Gastroesophageal sphincter (tissue), 4 donors: ENCODE measurements around the gene USPL1. TPM values are rescaled to one million over a fixed set of nuclear protein-coding genes. Genes with fewer than 3 reads are reported as not detected.
A peak's percentile ranks its signal among the peaks of the same experiment; 100 is the strongest.
"Not testable (repeated sequence)": the region's sequence is repeated elsewhere in the genome, so short reads cannot be mapped to it uniquely, and the experiment has no call there.

Source experiments
- ATAC-seq: fragments of 150-250 bp; one replicate; pipeline ENCODE4 v1.9.1; 2016; ENCODE audit warnings: mild to moderate bottlenecking, moderate library complexity
- H3K27ac ChIP-seq, 4 donors: fragments of 200-600 bp; sonication (generic) in 3 of 4; 1 replicate in 3 of 4; 2 replicates in 1 of 4; pipeline ENCODE4 v1.5.1; 2016 to 2019
- H3K27me3 ChIP-seq: fragments of 200-600 bp; sonication (generic); one replicate; pipeline ENCODE4 v1.5.1; 2019
- H3K36me3 ChIP-seq, 2 donors: fragments of 200-600 bp; sonication (generic); one replicate each; pipeline ENCODE4 v1.5.1; 2019; ENCODE audit warnings: control low read depth in 1 of 2
- H3K4me1 ChIP-seq, 3 donors: fragments of 200-600 bp; sonication (generic); 1 replicate in 2 of 3; 2 replicates in 1 of 3; pipeline ENCODE4 v1.5.1; 2016 to 2019; ENCODE audit warnings: control low read depth in 2 of 3
- H3K4me3 ChIP-seq, 2 donors: fragments of 200-600 bp; sonication (generic); one replicate each; pipeline ENCODE4 v1.5.1; 2019; ENCODE audit warnings: mild to moderate bottlenecking in 1 of 2, moderate library complexity in 1 of 2
- H3K9me3 ChIP-seq, 3 donors: fragments of 200-600 bp; sonication (generic); one replicate each; pipeline ENCODE4 v1.5.1; 2017 to 2019; ENCODE audit warnings: control low read depth in 2 of 3
- EP300 ChIP-seq: sonication (generic); formaldehyde crosslinking; IDR thresholded peaks from one replicate; pipeline ENCODE4 v1.6.1; 2017; ENCODE audit warnings: antibody characterized with exemption, mild to moderate bottlenecking
- POLR2A ChIP-seq, 2 donors: fragments of 450-650 bp; IDR thresholded peaks; one replicate each; pipeline ENCODE4 v1.6.1; 2017; ENCODE audit warnings: antibody characterized with exemption in 2 of 2, mild to moderate bottlenecking in 2 of 2, moderate library complexity in 1 of 2
- POLR2AphosphoS5 ChIP-seq: sonication (generic); formaldehyde crosslinking; IDR thresholded peaks from one replicate; pipeline ENCODE4 v1.6.1; 2017; ENCODE audit warnings: antibody characterized with exemption
- WGBS, 2 donors: methylation state at CpG; one replicate each; pipeline ENCODE4 v1.1.5; 2018; ENCODE audit warnings: low coverage in 1 of 2; 5-methylcytosine and 5-hydroxymethylcytosine counted together
- total RNA-seq, 4 donors: library from RNA; depleted of rRNA; stranded (reverse); fragments of >200 nt; gene quantifications; one replicate each; pipeline ENCODE4 v1.1.0, GENCODE V29; 2016
- TF ChIP-seq, protein P1 (sequence below), 4 experiments: fragments of 200-600 bp in 2 of 4; fragments of 450-650 bp in 2 of 4; sonication (generic) in 1 of 4; IDR thresholded peaks; one replicate each; pipeline ENCODE4 v1.5.1; 2017 to 2019; ENCODE audit warnings: antibody characterized with exemption in 4 of 4, mild to moderate bottlenecking in 2 of 4, moderate library complexity in 2 of 4

USPL1 gene
- total RNA-seq, 4 donors from 2014 or later, result 17.3 to 30.2 (median 23.5) TPM

- no peaks in the 10 kb centered on the region for H3K9me3 ChIP-seq
- ATAC-seq, result no peak
- H3K4me1 ChIP-seq, result peaks cover 0 to 13% (median 0%) of the 10 kb centered on the region in 3 donors
- H3K27me3 ChIP-seq, result no peaks in the 10 kb centered on the region
- no peak overlapping the region for H3K4me3 ChIP-seq
- no peaks in the 10 kb centered on the region for H3K36me3 ChIP-seq
- TF ChIP-seq POLR2A (IDR thresholded peaks at IDR 0.05) (no peak), EP300 (no peak), POLR2AphosphoS5 (no peak)
- TF ChIP-seq, protein P1, sequence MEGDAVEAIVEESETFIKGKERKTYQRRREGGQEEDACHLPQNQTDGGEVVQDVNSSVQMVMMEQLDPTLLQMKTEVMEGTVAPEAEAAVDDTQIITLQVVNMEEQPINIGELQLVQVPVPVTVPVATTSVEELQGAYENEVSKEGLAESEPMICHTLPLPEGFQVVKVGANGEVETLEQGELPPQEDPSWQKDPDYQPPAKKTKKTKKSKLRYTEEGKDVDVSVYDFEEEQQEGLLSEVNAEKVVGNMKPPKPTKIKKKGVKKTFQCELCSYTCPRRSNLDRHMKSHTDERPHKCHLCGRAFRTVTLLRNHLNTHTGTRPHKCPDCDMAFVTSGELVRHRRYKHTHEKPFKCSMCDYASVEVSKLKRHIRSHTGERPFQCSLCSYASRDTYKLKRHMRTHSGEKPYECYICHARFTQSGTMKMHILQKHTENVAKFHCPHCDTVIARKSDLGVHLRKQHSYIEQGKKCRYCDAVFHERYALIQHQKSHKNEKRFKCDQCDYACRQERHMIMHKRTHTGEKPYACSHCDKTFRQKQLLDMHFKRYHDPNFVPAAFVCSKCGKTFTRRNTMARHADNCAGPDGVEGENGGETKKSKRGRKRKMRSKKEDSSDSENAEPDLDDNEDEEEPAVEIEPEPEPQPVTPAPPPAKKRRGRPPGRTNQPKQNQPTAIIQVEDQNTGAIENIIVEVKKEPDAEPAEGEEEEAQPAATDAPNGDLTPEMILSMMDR (IDR thresholded peaks at IDR 0.05), result no peak
- H3K27ac ChIP-seq, result no peak overlapping the region
- WGBS, 2 donors, result 81 to 93% methylated on average over 2 to 7 of the region's 7 CpGs
Observed at GRCh38 chr13:30605052-30605451, 12.7 kb upstream of the USPL1 start.

DNA sequence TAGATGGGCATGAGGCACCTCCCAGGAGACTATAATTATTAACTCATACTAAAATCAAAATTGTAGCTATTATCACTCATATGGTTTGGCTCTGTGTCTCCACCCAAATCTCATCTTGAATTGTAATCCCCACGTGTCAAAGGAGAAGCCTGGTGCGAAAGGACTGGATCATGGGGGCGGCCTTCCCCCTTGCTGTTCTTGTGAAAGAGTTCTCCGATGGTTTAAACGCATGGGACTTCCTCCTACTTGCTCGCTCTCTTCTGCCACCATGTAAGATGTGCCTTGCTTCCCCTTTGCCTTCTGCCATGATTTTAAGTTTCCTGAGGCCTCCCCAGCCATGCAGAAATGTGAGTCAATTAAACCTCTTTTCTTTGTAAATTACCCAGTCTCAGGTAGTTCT, 10.5 kb upstream of the USPL1 start:
- not testable (repeated sequence) for H3K27me3 ChIP-seq, H3K36me3 ChIP-seq, H3K27ac ChIP-seq, H3K9me3 ChIP-seq, H3K4me3 ChIP-seq, ATAC-seq
- 73 to 96% methylated on average over 6 of the region's 6 CpGs for WGBS, 2 donors
- peaks cover 0 to 13% (median 0%) of the 10 kb centered on the region in 3 donors for H3K4me1 ChIP-seq

DNA sequence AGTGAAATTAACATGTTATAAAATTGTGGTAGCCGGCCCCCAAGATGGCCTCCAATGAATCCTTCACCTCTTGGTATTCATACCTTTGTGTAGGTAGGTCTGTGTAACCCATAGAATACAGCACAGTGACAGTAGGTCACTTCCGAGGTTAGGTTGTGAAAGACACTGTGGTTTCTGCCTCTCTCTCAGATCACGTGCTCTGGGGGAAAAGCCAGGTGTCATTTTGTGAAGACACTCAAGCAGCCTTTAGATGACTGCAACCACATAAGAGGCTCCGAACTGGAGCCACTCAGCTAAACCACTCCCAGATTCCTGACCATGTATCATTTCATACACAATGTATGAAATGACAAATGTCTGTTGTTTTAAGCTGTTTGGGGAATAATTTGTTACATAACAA, 9.8 kb upstream of the USPL1 start:
- Histone ChIP-seq H3K4me1 (peaks cover 0 to 13% (median 0%) of the 10 kb centered on the region in 3 donors), H3K9me3 (no peaks in the 10 kb centered on the region), H3K36me3 (no peaks in the 10 kb centered on the region), H3K27ac (no peak overlapping the region), H3K27me3 (no peaks in the 10 kb centered on the region), H3K4me3 (no peak overlapping the region)
- ATAC-seq, result no peak
- no peak for TF ChIP-seq POLR2A (IDR thresholded peaks at IDR 0.05)
- TF ChIP-seq EP300, result no peak
- TF ChIP-seq POLR2AphosphoS5, result no peak
- TF ChIP-seq, protein P1 (IDR thresholded peaks at IDR 0.05), result no peak
- WGBS, 2 donors, result 74 to 78% methylated on average over 4 of the region's 4 CpGs

DNA sequence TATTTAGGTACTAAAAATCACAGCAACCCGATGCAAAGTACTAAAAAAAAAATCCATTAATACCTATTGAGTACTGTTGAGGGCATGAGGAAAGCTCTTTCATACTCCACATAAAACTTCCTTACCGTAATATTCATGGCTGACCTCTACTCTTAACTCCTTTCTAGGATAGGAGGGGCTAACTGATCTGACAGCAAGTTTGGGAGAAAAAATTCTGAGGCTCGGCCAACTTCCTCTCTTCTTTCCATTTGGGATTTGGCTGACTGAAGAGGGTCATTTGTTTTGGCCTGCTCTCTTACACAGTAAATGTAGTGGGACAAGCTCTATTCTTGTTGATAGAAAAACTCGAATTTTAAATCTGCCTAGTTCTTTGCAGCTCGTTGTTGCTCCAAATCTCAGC, 9.4 kb upstream of the USPL1 start:
- no peak for ATAC-seq
- H3K27ac ChIP-seq, result no peak overlapping the region
- TF ChIP-seq, protein P1 (IDR thresholded peaks at IDR 0.05), result no peak
- TF ChIP-seq POLR2A (IDR thresholded peaks at IDR 0.05) (no peak), POLR2AphosphoS5 (no peak)

DNA sequence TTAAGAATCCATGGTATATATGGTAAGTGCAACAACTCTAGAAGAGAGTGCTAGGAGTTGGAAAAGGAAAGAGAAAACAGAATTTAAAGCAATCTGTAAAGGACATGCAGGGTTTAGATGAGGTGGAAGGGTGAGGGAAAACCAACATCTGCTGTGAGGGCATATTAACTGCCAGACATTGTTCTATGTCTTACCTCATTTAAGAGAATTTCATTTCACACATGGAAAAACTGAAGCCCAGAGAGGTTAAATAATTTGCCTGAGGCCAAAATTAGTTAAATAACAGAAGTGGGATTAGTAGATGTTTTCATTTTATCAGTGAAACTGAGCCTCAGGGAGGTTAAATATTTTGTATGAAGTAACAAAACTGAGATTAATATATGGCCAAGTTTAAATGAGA, 7.4 kb upstream of the USPL1 start:
- Histone ChIP-seq H3K27me3 (no peaks in the 10 kb centered on the region), H3K27ac (no peak overlapping the region), H3K4me3 (no peak overlapping the region), H3K9me3 (no peaks in the 10 kb centered on the region), H3K4me1 (peaks cover 0 to 20% (median 2%) of the 10 kb centered on the region in 3 donors), H3K36me3 (no peaks in the 10 kb centered on the region)
- no peak for ATAC-seq
- TF ChIP-seq POLR2AphosphoS5 (no peak), EP300 (no peak), POLR2A (IDR thresholded peaks at IDR 0.05) (no peak)
- TF ChIP-seq, protein P1 (IDR thresholded peaks at IDR 0.05), result no peak

More for the DNA sequence above, 9.4 kb upstream of the USPL1 start:
- Histone ChIP-seq H3K4me1 (peaks cover 0 to 13% (median 0%) of the 10 kb centered on the region in 3 donors), H3K36me3 (no peaks in the 10 kb centered on the region), H3K4me3 (no peak overlapping the region), H3K27me3 (no peaks in the 10 kb centered on the region), H3K9me3 (no peaks in the 10 kb centered on the region)
- 27 to 29% methylated on average over 5 of the region's 5 CpGs for WGBS, 2 donors

DNA sequence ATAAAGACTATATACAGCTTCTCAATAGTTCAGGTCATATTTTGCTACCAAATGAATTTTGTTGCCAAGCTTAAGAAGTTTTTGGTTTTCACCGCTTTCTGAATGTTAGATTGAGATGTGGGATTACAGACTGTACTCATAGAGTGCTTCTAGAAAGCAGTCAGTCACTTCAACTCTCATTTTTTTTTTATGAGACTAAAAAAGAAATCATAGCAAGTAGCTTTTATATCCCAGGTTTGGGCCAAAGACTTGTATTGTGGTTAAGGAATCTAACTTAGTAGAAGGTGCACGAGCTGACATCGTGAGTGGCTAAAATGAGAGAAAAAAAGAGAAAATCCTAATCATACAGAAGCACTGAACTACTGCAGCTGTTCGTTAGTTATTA, 2.2 kb upstream of the USPL1 start:
- peak overlapping the region; percentile 42 to 64 for H3K4me3 ChIP-seq
- no peak for TF ChIP-seq POLR2A (IDR thresholded peaks at IDR 0.05)
- no peak for TF ChIP-seq EP300
- TF ChIP-seq, protein P1 (IDR thresholded peaks at IDR 0.05), result no peak
- no peak for TF ChIP-seq POLR2AphosphoS5
- peaks cover 7 to 32% (median 20%) of the 10 kb centered on the region in 3 donors for H3K4me1 ChIP-seq
- no peaks in the 10 kb centered on the region for H3K9me3 ChIP-seq
- 10 to 19% methylated on average over 4 of the region's 4 CpGs for WGBS, 2 donors
- H3K36me3 ChIP-seq, result no peaks in the 10 kb centered on the region
- H3K27ac ChIP-seq, result peak overlapping the region; percentile 91 to 99 (median 98)
- H3K27me3 ChIP-seq, result no peaks in the 10 kb centered on the region
- ATAC-seq, result no peak
